SIG-M5 treated with dmso at 0.1 percent for 504 hours (cell line): ENCODE results near the gene C1orf159.

Source experiments
- DNase-seq: peaks from one replicate; lab custom pipeline; 2025; ENCODE audit not compliant: unreplicated experiment; lab: John Stamatoyannopoulos, UW

Gene C1orf159

DNA sequence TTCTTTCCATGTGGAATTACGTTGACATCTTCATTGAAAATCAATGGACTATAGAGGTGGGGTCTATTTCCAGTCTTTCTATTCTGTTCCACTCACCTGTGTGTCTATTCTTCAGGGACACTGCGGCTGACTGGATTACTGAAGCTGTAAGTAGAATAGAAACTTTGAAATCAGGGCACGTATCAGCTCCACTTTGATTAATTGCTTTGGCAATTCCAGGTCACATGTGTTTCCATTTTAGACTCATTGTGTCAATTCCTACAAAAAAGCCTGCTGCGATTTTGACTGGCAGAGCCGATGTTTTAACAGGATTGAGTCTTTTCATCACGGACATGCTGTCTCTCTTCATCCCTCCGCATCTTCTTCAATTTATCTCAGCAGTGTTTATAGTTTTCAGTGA lies 20.9 kb downstream of the C1orf159 start:
- DNase-seq, result no peak

DNA sequence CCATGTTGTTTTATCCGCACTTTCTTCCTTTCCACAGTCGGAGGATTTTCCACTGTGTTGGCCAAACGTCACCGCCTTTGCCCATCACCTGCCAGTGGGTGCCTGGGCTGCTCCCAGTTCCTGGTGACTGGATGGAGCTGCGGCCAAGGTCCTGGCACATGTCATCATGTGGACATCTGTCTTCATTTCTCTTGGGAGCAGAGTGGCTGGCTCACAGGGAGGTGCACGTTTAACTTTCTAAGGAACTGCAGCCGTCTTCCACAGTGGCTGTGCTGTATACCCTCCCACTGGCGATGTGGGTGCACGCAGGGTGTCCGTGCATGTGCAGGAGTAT lies 22.3 kb downstream of the C1orf159 start:
- no peak for DNase-seq

DNA sequence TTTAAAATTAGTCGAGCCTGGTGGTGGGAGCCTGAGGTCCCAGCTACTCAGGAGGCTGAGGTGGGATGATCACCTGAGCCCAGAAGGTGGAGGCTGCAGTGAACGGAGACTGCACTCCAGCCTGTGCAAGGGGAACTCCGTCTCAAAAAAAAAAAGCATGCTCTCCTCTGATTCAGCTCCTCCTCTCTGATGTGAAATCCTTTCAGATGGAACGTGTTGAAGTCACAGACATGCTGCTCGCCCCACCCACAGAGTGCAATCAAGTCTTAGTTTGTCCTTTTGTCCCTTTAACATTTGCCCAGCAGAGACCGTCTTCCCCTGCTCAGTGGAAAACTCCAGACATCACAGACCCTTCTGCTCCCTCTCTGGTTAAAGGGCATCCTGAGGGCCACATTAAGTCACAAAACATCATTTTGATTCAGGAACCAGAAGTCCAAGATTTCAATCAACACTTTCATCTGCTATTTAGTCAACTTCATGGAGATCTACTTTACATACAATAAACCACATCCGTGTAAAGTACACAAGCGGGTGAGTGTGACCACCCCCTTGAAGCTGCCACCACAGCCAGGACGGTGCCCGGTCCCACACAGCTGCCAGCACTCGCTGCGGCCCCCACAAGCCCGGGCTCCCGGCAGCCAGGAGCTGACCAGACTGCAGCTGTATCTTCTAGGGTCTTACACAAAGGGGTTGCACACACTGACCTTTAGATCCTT lies 22.8 kb downstream of the C1orf159 start:
- DNase-seq, result no peak

DNA sequence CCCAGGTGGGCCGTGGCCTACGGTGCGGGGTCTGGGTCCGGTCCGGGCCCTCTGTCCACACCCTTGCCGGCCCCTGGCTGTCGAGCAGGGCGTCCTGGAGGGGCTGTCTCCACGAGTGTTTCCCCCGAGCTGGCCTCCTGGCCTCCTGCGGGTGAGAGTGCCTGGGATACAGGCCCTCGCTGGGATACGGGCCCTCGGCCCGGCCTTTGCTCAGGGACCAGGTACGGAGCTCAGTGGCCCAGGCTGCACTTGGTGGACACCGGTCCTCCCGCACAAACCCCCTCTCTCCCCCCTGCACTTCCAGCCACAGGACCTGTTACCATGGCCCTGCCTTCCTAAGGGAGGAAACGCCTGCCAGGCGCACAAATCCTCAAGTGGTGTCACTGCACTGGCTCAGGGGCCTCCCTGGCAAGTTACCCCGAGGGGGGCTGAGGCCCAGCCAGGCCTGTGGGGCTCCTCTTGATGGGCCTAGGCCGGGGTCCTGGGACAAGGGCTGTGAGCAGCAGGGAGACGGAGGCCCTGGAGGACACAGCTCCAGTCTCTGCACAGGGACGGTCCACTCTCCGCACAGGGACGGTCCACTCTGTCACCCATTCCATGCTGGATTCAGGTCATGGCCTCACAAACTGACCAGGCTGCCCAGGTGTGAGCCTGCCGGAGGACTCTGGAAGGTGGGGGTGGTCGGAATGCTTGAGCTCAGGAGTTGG lies 23.6 kb downstream of the C1orf159 start:
- DNase-seq, result no peak

DNA sequence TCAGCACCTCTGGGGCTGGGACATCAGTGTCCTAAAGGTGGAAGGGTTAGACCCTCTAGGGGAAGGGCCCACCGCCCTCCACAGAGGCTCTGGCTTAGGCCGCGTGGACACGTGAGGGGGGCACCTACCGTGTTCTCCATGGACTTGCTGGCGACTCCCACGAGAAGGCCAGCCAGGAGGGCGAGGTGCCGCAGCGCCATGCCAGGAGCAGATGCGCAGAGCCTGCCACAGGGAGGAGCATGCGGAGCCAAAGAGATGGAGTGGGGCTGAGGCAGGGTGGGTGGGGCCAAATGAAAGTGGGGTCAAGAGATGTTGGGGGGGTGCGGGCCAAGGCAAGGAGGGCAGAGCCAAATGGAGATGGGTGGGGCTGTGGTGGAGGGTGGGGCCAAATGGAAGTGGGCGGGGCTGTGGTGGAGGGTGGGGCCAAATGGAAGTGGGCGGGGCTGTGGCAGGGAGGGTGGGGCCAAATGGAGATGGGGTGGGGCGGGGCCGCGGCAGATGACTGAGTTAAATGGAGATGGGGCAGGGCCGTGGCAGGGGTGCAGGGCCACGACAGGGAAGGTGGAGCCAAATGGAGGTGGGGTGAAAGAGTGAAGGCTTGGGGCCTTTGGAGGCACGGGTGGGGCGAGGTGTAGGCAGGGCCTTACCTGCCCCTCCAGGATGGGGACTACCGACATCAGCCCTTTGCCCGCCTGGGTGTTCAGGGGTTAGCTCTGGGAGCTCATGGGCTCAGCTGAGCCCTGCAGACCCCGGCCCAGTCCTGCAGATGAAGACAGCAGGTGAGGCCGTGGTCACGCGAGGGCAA lies 24.3 kb downstream of the C1orf159 start:
- no peak for DNase-seq

DNA sequence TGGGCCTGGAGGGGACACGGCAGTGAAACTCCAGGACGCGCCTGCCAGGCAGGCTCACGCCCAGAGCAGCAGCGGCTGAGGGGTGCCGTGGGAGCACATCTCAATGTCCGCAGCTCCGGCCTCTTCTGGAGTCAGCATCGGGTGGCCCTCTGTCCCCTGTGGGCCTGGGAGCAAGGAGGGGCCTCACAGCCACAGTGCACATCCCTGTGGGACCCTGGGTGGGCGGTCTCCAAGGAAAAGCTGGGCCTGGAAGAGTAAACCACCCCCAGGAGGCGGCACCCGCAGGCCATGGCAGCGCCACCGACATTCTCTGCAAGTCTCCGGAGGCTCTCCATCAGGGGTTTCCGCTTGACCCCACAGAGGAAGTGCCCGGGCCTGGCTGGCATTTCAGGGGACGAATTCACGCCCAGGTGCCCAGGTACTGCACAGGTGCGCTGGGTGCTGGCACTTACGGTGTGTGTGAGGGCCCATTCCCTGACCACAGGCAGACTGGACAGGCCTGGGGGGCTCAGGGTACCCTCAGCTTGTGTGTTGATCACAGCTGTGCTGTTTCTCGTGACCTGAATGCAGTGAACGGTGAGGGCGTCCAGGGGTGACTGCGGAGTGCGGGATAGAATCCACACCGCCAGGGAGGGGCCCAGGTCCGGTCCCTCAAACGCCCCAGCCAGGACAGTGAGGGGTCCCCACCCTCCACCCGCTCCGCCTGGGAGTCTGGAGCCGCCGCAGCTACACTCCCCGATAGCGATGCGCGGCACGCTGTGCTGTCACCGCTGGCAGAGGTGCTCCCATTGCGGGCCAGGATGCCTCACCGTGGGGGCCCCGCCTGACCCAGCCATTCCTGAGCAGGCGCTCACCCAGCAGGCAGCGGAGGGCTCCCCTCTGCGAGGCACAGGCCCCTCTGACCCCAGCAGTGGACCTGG lies 25.2 kb downstream of the C1orf159 start:
- no peak for DNase-seq

DNA sequence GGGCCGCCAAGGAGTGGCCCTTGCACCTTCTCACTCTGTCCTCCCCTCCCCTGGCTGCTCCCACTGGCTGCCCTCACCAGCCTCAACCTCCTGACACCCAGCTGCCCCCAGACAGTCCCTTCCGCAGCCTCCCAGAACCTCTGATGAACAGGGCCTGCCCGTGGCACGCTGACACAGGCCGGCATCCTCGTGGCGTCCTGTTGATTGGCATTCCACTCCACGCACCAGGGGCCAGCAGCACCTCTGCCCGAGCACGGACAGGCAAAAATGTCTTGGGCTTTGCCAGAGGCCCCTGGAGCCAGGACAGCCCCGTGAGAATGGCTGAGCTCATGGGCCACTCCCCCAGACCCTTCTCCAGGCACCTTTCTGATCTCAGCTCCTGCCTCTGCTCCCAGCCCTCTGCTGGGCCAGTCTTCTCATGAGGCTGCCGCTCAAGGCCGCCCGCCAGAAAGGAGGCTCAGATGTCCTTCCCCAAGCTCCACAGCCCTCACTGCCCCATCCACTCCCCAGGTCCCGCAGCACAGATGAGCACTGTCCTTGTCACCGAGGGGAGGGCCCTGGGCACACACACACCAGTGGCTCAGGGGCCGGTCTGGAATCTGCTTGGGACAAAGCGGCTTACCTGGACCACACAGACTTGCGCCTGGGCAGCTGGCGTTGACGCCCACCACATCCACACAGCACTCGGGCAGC lies 26.0 kb downstream of the C1orf159 start:
- DNase-seq, result no peak

DNA sequence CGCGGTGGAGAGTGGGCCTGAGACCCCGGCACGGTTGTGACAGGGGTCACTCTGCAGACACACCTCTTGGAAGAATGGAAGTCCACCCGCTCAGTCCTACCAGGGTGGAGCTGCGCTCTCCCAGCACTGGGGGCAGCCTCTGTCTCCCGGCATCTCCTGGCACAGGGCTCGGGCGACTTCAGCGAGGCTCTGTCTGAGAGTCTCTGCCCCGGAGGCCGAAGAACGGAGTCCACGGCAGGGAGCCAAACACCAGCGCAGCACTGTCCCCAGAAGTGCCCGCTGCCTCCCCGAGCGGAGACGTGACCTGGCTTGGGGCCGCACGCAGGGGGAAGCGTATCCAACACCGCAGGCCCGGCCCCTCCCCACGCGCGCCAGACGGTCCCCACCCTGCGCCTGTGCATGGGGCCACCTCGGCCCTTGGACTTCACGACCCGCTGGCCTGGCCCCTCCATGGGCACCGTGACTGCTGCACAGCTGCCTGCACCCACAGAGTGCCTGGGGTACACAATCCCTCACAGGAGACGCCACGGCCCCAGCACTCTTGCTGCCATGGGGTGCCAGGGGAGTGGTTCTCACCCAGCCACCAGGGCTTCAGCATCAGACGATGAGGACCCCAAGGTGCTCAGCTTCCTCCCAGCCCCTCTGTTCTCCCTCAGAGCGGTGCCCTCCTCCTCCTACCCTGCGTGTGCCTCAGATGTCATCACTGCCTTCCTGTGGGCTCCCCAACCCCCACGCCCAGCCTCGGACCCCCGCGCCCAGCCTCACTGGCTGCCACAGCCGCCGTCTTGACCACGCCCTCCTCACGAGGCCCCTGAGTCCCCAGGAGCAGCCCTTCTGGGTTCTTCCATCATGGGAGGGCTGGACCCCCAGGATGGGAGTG lies 26.8 kb downstream of the C1orf159 start:
- DNase-seq, result no peak

DNA sequence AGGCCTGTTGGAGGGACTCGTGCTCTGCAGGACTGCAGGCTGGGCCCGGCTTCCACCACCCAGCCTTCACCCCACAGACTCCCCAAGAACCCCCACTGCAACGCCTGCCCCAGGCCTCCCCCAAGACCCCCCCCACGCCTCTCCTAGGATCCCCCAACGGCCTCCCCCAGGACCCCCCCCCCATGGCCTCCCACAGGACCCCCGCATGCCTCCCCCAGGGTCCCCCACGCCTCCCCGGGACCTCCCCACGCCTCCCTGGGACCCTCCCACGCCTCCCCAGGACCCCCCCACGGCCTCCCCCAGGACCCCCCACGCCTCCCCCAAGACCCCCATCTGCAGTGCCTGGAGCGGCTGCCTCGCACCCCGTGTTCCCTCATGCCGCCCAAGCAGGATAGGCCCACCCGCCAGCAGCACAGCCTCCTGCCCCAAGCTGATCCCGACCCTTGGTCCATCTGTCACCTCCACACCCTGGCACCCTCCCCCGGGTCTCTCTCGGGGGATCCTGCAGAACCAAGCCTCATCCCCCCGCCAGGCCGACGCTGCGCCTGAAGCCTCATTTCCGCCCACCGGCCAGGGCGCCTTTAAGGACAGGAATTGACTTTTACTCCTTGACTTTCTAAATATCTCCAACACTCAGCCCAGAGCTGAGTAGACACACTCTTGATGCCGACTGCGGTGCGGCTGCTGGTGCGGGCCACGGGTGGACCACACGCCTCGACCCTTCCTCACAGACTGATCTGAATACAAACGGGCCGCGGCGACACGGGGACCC lies 27.7 kb downstream of the C1orf159 start:
- DNase-seq, result no peak

DNA sequence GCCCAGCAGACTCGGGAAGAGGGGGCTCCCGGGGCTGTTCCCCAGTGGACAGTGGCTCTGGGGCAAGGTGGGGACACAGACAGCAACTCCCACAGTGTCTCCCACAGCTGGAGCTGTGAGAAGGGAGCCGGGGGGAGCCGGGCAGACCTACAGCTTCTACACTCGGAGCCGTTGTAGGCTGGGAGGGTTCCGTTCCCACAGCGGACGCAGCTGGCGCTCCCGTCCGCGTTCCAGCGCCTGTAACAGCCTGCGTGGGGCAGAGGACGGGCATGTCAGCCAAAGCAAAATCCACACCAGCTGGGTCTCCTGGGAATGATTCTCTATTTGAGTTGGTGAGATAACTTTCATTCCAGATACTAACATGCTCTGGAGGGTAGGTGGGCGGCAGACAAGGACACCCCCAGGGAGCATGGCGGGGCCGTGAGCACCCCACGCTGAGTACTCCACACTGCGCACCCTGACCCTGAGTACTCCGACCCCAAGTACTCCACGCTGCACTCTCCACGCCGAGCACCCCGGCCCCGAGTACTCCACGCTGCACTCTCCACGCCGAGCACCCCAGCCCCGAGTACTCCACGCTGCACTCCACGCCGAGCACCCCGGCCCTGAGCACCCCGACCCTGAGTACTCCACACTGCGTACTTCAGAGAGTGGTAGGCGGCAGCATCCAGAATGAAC lies 28.4 kb downstream of the C1orf159 start:
- DNase-seq, result no peak

DNA sequence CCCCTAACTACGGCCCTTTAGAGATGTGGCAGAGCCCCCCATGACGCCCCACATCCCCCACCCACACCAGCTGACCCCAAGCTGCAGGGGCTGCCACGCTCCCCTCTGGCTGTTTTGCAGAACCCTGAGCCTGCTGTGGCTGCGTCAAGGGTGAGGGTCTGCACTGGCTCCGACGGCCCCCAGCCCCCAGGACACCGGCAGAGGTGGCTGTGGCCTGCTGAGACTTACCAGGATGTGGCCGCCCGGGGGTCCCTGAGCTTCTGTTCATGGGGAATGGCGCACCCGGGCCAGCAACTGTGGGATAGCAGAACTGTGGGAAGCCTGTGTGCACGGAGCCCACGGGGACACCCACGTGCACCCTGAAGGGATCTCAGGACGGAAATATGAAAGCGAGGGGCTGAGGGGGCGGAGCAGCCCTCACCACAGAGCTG lies 29.0 kb downstream of the C1orf159 start:
- DNase-seq, result no peak

DNA sequence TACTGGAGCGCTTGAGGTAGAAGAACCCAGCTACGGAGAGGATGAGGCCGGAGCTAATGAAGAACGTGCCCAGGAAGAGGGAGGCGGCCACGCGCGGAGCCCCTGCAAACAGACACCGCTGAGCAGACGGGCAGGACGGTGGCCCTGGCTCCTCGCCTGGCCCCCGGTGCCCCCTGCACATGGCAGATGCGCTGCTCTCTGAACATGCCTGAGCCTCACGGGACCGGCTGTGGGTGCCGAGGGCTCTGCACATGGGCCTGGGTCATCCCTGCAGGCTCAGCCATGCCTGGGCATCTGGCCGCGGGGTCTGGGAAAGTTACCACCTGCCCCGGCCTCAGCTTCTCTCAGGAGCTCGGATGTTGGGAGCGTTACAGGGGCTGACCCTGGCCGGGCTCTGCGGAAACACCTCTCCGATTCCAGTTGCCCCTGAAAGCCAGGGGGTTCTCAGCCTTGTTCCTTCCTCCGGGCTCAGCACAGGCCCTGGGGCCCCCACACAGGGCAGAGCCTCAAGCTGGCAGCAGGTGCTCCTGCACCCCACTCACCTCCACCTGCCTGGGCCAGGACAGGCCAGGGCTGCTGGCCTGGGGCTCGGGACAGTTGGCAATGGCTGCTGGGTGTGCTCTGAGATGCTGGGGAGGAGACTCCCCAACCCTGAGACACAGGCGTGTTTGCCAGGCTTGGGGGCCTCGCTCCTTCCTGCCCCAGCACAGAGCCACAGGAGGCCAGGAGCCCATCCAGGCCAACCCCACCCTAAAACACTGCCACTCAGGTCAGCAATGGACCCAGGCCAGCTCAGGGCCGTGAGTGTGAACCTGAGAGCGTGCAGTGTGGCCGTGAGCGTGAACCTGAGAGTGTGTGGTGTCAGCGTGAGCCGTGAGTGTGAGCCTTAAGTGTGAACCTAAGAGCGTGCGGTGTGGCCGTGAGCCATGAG lies 29.7 kb downstream of the C1orf159 start:
- no peak for DNase-seq

DNA sequence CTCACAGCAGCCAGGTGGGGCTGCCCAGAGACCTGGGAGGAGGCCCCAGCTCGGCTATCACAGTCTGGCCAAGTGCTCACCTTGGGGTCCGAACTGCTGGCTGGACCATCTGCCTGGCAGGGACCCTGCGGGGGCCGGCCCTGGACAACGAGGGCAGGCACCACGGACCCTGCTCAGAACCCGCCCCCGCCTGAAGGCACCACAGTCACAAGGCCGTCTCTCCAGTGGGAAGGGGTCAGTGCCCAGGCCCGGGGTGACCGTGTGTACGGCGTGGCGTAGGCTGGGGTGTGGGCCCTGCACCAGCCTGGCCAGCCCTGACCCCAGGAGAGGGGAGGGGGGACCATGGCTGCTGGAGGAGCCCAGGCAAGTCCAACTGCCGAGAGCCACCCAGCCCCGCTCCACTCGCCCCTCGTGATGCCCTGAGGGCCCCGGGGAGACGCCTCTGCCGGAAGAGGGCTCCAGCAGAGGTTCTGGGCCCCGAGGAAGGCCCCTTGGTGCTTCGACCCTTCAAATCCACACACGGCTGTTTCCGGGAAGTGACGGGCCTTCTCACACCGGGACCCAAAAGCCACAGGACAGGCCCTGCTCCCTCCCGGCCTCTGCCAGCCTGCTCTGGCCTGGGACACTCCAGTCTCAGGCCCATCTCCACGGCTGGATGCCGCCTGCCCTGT lies 30.6 kb downstream of the C1orf159 start:
- DNase-seq, result no peak

DNA sequence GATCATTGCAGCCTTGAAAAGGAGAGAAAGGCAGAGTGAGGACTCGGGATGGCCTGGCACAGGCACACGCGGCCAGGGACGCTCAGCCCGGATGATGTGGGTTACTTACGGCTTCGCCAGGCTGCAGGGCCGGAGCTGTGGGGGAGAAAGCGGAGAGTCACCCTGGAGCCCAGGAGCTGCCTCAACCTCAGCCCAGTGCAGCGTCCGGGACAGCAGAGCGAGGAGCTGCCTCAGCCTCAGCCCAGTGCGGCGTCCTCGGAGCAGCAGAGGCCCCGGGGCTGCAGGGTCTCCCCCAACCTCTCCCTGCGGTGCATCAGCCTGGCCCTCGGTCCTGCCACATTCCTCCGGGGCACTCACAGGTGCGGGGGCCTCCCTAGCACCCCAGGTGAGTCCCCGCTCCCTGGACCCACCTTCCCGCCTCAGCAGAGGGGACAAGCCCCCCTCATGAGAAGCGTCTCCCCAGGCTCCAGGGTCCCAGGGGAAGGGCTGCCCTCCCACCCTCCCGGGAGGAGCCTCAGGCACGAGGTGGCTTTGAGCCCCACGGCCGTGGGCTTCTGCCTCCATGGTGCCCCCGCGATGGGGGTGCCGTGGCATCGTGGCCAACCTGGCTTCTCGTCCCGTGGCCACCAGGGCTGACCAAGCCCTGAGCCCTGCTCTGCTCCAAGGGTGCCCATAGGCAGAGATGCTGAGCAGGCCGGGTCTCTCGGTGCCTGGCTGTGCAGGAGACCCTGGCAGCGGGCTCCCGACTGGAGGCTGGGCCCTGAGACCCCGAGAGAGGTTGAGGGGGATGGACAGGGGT lies 31.3 kb downstream of the C1orf159 start:
- no peak for DNase-seq
